GM19372 (cell line): ENCODE measurements around the gene TMEM272.

ENCODE experiments used
- ATAC-seq: cut with Tn5 transposase; IDR thresholded peaks from one replicate; pipeline ENCODE4 v1.9.1; 2021; ENCODE audit warnings: mild to moderate bottlenecking, low read depth, moderate library complexity; ENCODE audit not compliant: unreplicated experiment

The TMEM272 gene

DNA sequence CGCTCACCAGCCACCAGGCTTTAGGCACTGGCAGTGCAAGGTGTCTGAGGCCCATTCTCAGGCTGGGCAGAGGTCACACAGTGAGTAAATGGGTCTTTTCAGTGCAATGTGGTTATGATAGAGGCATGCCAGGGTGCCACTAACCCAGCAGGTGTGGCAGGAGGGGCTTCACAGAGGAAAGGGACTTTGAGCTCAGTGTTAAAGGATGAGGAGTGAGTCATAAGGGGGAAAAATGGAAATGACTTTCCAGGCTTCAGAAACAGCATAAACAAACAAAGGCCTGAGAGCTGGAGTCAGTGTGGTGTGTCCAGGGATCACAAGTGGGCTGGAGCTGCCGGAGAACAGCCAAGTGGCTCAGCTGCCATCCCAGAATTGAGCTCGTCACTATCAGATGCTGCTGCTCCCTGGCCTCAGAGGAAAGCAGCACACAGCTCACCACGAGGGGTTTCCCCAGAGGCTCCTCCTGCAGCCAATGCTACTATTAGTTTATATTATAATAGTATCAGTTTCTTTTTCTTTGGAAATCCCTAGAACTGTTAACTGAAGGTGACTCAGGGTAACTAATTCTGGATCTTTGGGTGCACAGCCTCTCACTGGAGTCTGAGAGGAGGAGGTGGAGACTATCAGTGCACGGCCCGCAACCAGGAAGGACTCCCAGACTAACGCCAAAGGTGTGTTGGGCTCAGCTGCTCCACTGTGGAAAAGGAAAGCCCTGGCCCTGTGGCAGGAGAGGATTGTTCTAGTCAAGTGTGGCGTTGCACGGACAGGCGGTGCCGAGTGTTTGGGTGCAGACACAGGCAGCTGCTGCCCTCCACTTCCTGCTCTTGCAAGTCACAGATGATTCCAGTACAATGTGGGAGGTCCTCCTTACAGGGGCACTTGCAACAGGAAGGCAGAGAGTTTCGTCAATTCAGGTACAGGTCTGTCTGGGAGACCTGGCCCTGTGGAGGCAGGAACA is 80.5 kb downstream of the TMEM272 start:
- ATAC-seq: peak; percentile 83

DNA sequence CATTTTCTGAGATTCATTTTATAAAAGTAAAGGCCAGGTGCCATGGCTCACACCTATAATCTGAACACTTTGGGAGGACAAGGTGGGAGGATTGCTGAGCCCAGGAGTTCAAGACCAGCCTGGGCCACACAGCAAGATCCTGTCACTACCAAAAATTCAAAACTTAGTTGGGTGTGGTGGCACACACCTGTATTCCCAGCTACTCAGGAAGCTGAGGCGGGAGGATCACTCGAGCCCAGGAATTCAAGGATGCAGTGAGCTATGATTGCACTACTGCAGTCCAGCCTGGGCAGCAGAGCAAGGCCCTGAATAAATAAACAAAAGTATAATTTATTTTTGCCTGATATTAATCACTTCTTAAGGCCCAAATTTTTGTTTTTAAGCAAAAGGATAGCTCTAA is 81.5 kb downstream of the TMEM272 start:
- no peak for ATAC-seq
